GM23338 (cell line): Measurements from ENCODE around the gene CDKL1. TPM values are rescaled to one million over a fixed set of nuclear protein-coding genes. Genes with fewer than 3 reads are reported as not detected.

Experiments used
- ATAC-seq: fragments of 200-7000 bp; cut with Tn5 transposase; 3 replicates; pipeline ENCODE4 v1.9.1; 2020
- DNase-seq: peaks from one replicate; pipeline ENCODE4 v3.0.0-alpha.2; 2015; ENCODE audit warnings: low spot score
- H2AFZ ChIP-seq: fragments of 200-600 bp; sonication (generic); 2 replicates; pipeline ENCODE4 v1.8.0; 2016; ENCODE audit warnings: antibody characterized with exemption, mild to moderate bottlenecking, moderate library complexity
- H3F3A ChIP-seq: fragments of 200-600 bp; sonication (generic); replicated peaks from 2 replicates; pipeline ENCODE4 v1.8.0; 2017; ENCODE audit warnings: antibody characterized with exemption, mixed run types, low read depth
- H3K27ac ChIP-seq: fragments of 200-600 bp; sonication (generic); 2 replicates; pipeline ENCODE4 v1.6.1; 2016; ENCODE audit warnings: low read depth
- H3K27me3 ChIP-seq: fragments of 200-600 bp; sonication (generic); 2 replicates; pipeline ENCODE4 v1.8.0; 2016; ENCODE audit warnings: mild to moderate bottlenecking, mixed run types, moderate library complexity; ENCODE audit not compliant: insufficient read depth
- H3K36me3 ChIP-seq: fragments of 200-600 bp; sonication (generic); 2 replicates; pipeline ENCODE4 v1.8.0; 2016; ENCODE audit warnings: mild to moderate bottlenecking; ENCODE audit not compliant: insufficient read depth
- H3K4me1 ChIP-seq: fragments of 200-600 bp; sonication (generic); 2 replicates; pipeline ENCODE4 v1.8.0; 2016; ENCODE audit warnings: mild to moderate bottlenecking, moderate library complexity; ENCODE audit not compliant: insufficient read depth
- H3K4me2 ChIP-seq: fragments of 200-600 bp; sonication (generic); 2 replicates; pipeline ENCODE4 v1.7.1; 2017; ENCODE audit warnings: mixed run types
- H3K4me3 ChIP-seq: fragments of 200-600 bp; sonication (generic); 2 replicates; pipeline ENCODE4 v1.6.1; 2016; ENCODE audit warnings: mixed run types
- H3K79me2 ChIP-seq: fragments of 200-600 bp; sonication (generic); replicated peaks from 2 replicates; pipeline ENCODE4 v1.8.0; 2017; ENCODE audit warnings: mild to moderate bottlenecking; ENCODE audit not compliant: insufficient read depth
- H3K9me2 ChIP-seq: fragments of 200-600 bp; sonication (generic); 2 replicates; pipeline ENCODE4 v1.8.0; 2017; ENCODE audit not compliant: insufficient read depth
- H4K20me1 ChIP-seq: fragments of 200-600 bp; sonication (generic); replicated peaks from 2 replicates; pipeline ENCODE4 v1.8.0; 2017; ENCODE audit warnings: mild to moderate bottlenecking; ENCODE audit not compliant: insufficient read depth
- H3K27ac Mint-ChIP-seq: 2 replicates; pipeline ENCODE4 v1.8.0; 2020; ENCODE audit warnings: inconsistent platforms, mild to moderate bottlenecking, moderate library complexity, mixed read lengths
- H3K27me3 Mint-ChIP-seq: 3 replicates; pipeline ENCODE4 v1.8.0; 2022; ENCODE audit warnings: low read depth, mild to moderate bottlenecking, moderate library complexity, mixed read lengths, inconsistent platforms; ENCODE audit not compliant: insufficient read depth, poor library complexity
- H3K36me3 Mint-ChIP-seq: 3 replicates; pipeline ENCODE4 v1.8.0; 2021; ENCODE audit warnings: low read depth, mild to moderate bottlenecking, inconsistent platforms, moderate library complexity, mixed read lengths
- H3K4me1 Mint-ChIP-seq: 3 replicates; pipeline ENCODE4 v1.8.0; 2020; ENCODE audit warnings: mild to moderate bottlenecking, inconsistent platforms, mixed read lengths
- H3K4me3 Mint-ChIP-seq: 3 replicates; pipeline ENCODE4 v1.8.0; 2021; ENCODE audit warnings: moderate library complexity, mild to moderate bottlenecking, inconsistent platforms, mixed read lengths
- H3K9me3 Mint-ChIP-seq: 3 replicates; pipeline ENCODE4 v1.8.0; 2020; ENCODE audit warnings: moderate library complexity, mild to moderate bottlenecking, inconsistent platforms, mixed read lengths
- EZH2phosphoT487 ChIP-seq: fragments of 200-600 bp; sonication (generic); IDR thresholded peaks from one replicate; pipeline ENCODE4 v1.8.1; 2018; ENCODE audit warnings: antibody characterized with exemption; ENCODE audit not compliant: unreplicated experiment
- NANOG ChIP-seq: IDR thresholded peaks from 2 replicates; pipeline ENCODE4 v1.6.1; 2016; ENCODE audit warnings: antibody characterized with exemption, borderline replicate concordance
- POLR2AphosphoS5 ChIP-seq: IDR thresholded peaks from 2 replicates; pipeline ENCODE4 v1.6.1; 2016; ENCODE audit warnings: antibody characterized with exemption, low read depth
- ZNF114 ChIP-seq: fragments of 250-450 bp; sonication (Bioruptor Pico); IDR thresholded peaks from 2 replicates; pipeline ENCODE4 v1.5.0; 2020; ENCODE audit warnings: mild to moderate bottlenecking, moderate library complexity
- long read RNA-seq: library from polyadenylated mRNA; unstranded; transcript quantifications from one replicate; pipeline ENCODE4 v2.0.0, GENCODE V29; 2020; ENCODE audit not compliant: unreplicated experiment
- polyA plus RNA-seq: library from polyadenylated mRNA; unstranded; fragments of >200 nt; fragmentation: Nextera tagmentation; extraction: Ambion mirVana; gene quantifications from 2 replicates; pipeline ENCODE4 v1.2.1, GENCODE V29; 2016
- total RNA-seq: library from RNA; depleted of rRNA; stranded (reverse); fragments of >200 nt; shearing (Covaris generic); gene quantifications from 2 replicates; pipeline ENCODE4 v1.2.3, GENCODE V29; 2014; rRNA removed
- TF ChIP-seq, protein P1 (sequence below): IDR thresholded peaks from one replicate; pipeline ENCODE4 v1.6.1; 2018; ENCODE audit warnings: antibody characterized with exemption; ENCODE audit not compliant: unreplicated experiment
- TF ChIP-seq, protein P2 (sequence below): fragments of 250-450 bp; sonication (Bioruptor Pico); IDR thresholded peaks from 2 replicates; pipeline ENCODE4 v1.5.0; 2020; ENCODE audit warnings: mild to moderate bottlenecking, moderate library complexity
- TF ChIP-seq, protein P3 (sequence below): IDR thresholded peaks from 2 replicates; pipeline ENCODE4 v1.6.1; 2016; ENCODE audit warnings: antibody characterized with exemption
- TF ChIP-seq, protein P4 (sequence below), 2 experiments: fragments of 200-600 bp in 1 of 2; sonication (generic) in 1 of 2; conservative IDR thresholded peaks; 2 replicates each; pipeline versions ENCODE4 v1.5.1 to v1.6.1; 2016 to 2017; ENCODE audit warnings: antibody characterized with exemption in 2 of 2, low read depth in 2 of 2, mild to moderate bottlenecking in 2 of 2, moderate library complexity in 1 of 2

CDKL1 gene
- 0.19 and 0.52 TPM in 2 replicates for total RNA-seq
- 0.52 and 0.56 TPM in 2 replicates for polyA plus RNA-seq
- long read RNA-seq, result 0 reads

DNA sequence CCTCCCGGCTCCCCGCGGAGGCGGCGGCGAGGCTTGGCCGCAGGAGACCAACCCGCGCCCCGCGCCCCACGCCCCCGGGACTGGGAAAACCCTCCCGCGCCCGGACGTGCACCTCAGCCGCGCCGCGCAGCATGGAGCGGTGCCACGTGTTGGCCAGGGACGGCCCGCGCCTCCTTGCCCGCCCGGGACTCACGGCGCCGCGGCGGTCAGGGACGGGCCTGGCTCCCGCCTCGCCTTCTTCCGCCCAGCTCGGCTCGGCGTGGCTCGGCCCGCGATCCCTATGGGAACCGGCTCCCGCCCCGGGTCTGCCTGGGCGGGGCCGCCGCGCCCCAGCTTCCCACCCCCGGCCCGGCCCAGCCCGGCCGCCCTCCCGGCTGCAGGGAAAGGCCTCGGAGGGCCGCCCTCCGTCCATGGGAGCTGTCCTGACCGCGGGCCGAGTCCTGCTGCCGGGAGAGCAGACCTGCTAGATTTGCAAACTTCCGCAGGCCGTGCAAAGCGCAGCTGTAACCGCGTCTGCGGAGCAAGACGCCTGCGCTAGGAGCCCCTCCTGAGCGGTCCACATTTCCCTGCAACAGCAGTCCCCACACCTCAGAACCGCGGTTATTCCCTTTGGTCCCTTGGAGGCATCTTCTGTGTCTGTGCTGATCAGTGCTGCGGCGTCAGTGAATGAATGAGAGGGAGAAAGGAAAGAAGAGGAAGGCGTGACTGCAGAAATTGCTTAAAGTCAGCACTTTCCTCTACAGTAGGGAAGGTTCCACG is at the start of gene CDKL1:
Gene CDKL1, minus strand, starts transcription at position 251 of the 759 bp plus-strand sequence. CDS start 1,013 bp downstream, outside the sequence.
- Histone ChIP-seq H4K20me1 (no peaks in the 10 kb centered on the region), H3K36me3 (no peaks in the 10 kb centered on the region), H3K27ac (no peak within 1 kb of the TSS), H3K27me3 (peaks cover 36% of the 10 kb centered on the region), H3K79me2 (no peaks in the 10 kb centered on the region), H3K4me2 (peak within 1 kb of the TSS; percentile 82), H3K4me3 (peak within 1 kb of the TSS; percentile 57), H2AFZ (peak within 1 kb of the TSS; percentile 88), H3K9me2 (no peaks in the 10 kb centered on the region), H3K4me1 (peaks cover 18% of the 10 kb centered on the region), H3F3A (peaks cover 13% of the 10 kb centered on the region; the same call in 1 of the 2 replicates)
- Mint-ChIP-seq H3K4me3 (peak within 1 kb of the TSS; percentile 85), H3K9me3 (no peaks in the 10 kb centered on the region), H3K27ac (peak within 1 kb of the TSS; percentile 16), H3K4me1 (peaks cover 19% of the 10 kb centered on the region), H3K36me3 (peaks cover 2% of the 10 kb centered on the region; the same call in 1 of the 3 replicates), H3K27me3 (peaks cover 21% of the 10 kb centered on the region)
- ATAC-seq (peak; percentile 81), DNase-seq (peak; percentile 83)
- TF ChIP-seq ZNF114 (CRISPR knock-in tag) (no peak), POLR2AphosphoS5 (peak; percentile 26; the same call in 1 of the 2 replicates), NANOG (no peak), EZH2phosphoT487 (no peak)
- TF ChIP-seq, protein P1, sequence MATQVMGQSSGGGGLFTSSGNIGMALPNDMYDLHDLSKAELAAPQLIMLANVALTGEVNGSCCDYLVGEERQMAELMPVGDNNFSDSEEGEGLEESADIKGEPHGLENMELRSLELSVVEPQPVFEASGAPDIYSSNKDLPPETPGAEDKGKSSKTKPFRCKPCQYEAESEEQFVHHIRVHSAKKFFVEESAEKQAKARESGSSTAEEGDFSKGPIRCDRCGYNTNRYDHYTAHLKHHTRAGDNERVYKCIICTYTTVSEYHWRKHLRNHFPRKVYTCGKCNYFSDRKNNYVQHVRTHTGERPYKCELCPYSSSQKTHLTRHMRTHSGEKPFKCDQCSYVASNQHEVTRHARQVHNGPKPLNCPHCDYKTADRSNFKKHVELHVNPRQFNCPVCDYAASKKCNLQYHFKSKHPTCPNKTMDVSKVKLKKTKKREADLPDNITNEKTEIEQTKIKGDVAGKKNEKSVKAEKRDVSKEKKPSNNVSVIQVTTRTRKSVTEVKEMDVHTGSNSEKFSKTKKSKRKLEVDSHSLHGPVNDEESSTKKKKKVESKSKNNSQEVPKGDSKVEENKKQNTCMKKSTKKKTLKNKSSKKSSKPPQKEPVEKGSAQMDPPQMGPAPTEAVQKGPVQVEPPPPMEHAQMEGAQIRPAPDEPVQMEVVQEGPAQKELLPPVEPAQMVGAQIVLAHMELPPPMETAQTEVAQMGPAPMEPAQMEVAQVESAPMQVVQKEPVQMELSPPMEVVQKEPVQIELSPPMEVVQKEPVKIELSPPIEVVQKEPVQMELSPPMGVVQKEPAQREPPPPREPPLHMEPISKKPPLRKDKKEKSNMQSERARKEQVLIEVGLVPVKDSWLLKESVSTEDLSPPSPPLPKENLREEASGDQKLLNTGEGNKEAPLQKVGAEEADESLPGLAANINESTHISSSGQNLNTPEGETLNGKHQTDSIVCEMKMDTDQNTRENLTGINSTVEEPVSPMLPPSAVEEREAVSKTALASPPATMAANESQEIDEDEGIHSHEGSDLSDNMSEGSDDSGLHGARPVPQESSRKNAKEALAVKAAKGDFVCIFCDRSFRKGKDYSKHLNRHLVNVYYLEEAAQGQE, result no peak
- TF ChIP-seq, protein P2, sequence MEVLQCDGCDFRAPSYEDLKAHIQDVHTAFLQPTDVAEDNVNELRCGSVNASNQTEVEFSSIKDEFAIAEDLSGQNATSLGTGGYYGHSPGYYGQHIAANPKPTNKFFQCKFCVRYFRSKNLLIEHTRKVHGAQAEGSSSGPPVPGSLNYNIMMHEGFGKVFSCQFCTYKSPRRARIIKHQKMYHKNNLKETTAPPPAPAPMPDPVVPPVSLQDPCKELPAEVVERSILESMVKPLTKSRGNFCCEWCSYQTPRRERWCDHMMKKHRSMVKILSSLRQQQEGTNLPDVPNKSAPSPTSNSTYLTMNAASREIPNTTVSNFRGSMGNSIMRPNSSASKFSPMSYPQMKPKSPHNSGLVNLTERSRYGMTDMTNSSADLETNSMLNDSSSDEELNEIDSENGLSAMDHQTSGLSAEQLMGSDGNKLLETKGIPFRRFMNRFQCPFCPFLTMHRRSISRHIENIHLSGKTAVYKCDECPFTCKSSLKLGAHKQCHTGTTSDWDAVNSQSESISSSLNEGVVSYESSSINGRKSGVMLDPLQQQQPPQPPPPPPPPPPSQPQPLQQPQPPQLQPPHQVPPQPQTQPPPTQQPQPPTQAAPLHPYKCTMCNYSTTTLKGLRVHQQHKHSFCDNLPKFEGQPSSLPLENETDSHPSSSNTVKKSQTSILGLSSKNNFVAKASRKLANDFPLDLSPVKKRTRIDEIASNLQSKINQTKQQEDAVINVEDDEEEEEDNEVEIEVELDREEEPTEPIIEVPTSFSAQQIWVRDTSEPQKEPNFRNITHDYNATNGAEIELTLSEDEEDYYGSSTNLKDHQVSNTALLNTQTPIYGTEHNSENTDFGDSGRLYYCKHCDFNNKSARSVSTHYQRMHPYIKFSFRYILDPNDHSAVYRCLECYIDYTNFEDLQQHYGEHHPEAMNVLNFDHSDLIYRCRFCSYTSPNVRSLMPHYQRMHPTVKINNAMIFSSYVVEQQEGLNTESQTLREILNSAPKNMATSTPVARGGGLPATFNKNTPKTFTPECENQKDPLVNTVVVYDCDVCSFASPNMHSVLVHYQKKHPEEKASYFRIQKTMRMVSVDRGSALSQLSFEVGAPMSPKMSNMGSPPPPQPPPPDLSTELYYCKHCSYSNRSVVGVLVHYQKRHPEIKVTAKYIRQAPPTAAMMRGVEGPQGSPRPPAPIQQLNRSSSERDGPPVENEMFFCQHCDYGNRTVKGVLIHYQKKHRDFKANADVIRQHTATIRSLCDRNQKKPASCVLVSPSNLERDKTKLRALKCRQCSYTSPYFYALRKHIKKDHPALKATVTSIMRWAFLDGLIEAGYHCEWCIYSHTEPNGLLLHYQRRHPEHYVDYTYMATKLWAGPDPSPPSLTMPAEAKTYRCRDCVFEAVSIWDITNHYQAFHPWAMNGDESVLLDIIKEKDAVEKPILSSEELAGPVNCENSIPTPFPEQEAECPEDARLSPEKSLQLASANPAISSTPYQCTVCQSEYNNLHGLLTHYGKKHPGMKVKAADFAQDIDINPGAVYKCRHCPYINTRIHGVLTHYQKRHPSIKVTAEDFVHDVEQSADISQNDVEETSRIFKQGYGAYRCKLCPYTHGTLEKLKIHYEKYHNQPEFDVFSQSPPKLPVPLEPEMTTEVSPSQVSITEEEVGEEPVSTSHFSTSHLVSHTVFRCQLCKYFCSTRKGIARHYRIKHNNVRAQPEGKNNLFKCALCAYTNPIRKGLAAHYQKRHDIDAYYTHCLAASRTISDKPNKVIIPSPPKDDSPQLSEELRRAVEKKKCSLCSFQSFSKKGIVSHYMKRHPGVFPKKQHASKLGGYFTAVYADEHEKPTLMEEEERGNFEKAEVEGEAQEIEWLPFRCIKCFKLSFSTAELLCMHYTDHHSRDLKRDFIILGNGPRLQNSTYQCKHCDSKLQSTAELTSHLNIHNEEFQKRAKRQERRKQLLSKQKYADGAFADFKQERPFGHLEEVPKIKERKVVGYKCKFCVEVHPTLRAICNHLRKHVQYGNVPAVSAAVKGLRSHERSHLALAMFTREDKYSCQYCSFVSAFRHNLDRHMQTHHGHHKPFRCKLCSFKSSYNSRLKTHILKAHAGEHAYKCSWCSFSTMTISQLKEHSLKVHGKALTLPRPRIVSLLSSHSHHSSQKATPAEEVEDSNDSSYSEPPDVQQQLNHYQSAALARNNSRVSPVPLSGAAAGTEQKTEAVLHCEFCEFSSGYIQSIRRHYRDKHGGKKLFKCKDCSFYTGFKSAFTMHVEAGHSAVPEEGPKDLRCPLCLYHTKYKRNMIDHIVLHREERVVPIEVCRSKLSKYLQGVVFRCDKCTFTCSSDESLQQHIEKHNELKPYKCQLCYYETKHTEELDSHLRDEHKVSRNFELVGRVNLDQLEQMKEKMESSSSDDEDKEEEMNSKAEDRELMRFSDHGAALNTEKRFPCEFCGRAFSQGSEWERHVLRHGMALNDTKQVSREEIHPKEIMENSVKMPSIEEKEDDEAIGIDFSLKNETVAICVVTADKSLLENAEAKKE (CRISPR knock-in tag), result no peak
- TF ChIP-seq, protein P3, sequence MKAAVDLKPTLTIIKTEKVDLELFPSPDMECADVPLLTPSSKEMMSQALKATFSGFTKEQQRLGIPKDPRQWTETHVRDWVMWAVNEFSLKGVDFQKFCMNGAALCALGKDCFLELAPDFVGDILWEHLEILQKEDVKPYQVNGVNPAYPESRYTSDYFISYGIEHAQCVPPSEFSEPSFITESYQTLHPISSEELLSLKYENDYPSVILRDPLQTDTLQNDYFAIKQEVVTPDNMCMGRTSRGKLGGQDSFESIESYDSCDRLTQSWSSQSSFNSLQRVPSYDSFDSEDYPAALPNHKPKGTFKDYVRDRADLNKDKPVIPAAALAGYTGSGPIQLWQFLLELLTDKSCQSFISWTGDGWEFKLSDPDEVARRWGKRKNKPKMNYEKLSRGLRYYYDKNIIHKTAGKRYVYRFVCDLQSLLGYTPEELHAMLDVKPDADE, result no peak
- TF ChIP-seq, protein P4, sequence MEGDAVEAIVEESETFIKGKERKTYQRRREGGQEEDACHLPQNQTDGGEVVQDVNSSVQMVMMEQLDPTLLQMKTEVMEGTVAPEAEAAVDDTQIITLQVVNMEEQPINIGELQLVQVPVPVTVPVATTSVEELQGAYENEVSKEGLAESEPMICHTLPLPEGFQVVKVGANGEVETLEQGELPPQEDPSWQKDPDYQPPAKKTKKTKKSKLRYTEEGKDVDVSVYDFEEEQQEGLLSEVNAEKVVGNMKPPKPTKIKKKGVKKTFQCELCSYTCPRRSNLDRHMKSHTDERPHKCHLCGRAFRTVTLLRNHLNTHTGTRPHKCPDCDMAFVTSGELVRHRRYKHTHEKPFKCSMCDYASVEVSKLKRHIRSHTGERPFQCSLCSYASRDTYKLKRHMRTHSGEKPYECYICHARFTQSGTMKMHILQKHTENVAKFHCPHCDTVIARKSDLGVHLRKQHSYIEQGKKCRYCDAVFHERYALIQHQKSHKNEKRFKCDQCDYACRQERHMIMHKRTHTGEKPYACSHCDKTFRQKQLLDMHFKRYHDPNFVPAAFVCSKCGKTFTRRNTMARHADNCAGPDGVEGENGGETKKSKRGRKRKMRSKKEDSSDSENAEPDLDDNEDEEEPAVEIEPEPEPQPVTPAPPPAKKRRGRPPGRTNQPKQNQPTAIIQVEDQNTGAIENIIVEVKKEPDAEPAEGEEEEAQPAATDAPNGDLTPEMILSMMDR (conservative IDR thresholded peaks at IDR 0.05; ENCODE audit: low read depth in 2 of 2), result no peak
